Colonic mucosa (tissue), 4 donors: ENCODE results near the gene ZCCHC24. TPM values are rescaled to one million over a fixed set of nuclear protein-coding genes. Genes with fewer than 3 reads are reported as not detected.
A peak's percentile ranks its signal among the peaks of the same experiment; 100 is the strongest.

ENCODE experiments used
- DNase-seq: peaks from one replicate; pipeline ENCODE4 v3.0.0-alpha.2; 2020
- H3K27ac ChIP-seq: fragments of 200-600 bp; one replicate; pipeline ENCODE4 v1.8.0; 2021
- H3K27me3 ChIP-seq: fragments of 200-600 bp; one replicate; pipeline ENCODE4 v1.8.0; 2021
- H3K36me3 ChIP-seq: fragments of 200-600 bp; one replicate; pipeline ENCODE4 v1.8.0; 2021
- H3K4me1 ChIP-seq: fragments of 200-600 bp; one replicate; pipeline ENCODE4 v1.8.0; 2021; ENCODE audit warnings: mild to moderate bottlenecking
- H3K4me3 ChIP-seq: fragments of 200-600 bp; one replicate; pipeline ENCODE4 v1.8.0; 2021
- H3K9ac ChIP-seq, 2 donors: one replicate each; pipeline ENCODE4 v1.7.0; 2013; ENCODE audit warnings: control low read depth in 2 of 2, low read depth in 2 of 2, low read length in 2 of 2
- H3K9me3 ChIP-seq: fragments of 200-600 bp; one replicate; pipeline ENCODE4 v1.8.0; 2021
- intact Hi-C: fragments of 100-400 bp; cut with DNase I; formaldehyde crosslinking; loops from one replicate; pipeline ENCODE4 v1.14.1; 2022
- total RNA-seq, 2 donors: library from RNA; stranded (reverse); fragmentation: NEBNext Ultra II Directional in 1 of 2; extraction: Animal tissue kit (Norgen Biotek cat#: 25700) in 1 of 2; gene quantifications; one replicate each; pipeline ENCODE4 v1.2.1, GENCODE V29; 2021
- TF ChIP-seq, protein P1 (sequence below): fragments of 200-600 bp; IDR thresholded peaks from one replicate; pipeline ENCODE4 v1.8.0; 2022; ENCODE audit warnings: antibody characterized with exemption, mild to moderate bottlenecking
- donor health status: healthy.
- donor health status: DM: no; HTN: no; CAD: no.
- donor health status: DM: no; HTN: no; CAD: no.

The ZCCHC24 gene
- total RNA-seq, 2 donors from 2014 or later = 4.6 to 19.1 TPM

DNA sequence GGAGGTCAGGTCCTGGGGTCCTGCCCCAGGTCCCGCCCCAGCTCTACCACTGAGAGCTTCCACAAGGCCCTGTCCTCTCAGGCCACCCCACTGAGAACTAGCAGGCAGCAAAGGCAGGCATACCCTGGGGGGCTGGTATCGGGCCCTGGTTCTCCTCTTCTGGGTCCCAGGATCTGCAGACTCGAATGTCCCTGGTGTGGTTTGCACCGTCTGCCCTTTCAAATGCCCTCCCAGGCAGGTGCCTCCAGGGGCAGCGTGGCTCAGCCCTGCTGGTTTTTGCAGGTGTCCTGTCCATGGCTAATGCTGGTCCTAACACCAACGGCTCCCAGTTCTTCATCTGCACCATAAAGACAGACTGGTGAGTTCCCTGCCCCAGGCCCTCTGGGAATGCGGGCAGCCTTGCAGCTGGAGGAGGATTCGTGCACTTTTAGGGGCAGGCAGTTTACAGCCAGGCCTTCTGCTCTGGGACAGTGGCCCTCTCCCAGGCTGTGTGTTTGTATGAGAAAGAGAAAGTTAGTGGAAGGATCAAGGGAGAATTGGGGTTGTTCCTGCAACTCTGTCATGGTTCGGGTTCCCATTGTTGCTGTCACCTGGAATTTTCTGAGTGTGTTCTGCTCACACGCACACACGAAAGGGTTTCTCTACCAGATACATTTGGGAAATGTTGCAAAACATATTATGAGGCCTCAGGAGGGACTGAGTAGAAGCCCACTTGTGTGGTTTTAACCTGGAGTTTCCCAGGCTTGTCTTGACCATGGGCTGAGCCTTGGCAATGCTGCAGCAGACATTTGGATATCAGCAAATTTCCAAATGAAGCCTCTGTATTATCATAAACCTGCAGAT is 93.2 kb downstream of the ZCCHC24 start:
- Histone ChIP-seq H3K9me3 (no peaks in the 10 kb centered on the region), H3K27me3 (no peaks in the 10 kb centered on the region), H3K4me3 (no peak overlapping the region), H3K9ac (no peak overlapping the region), H3K36me3 (peaks cover 30% of the 10 kb centered on the region), H3K4me1 (peaks cover 12% of the 10 kb centered on the region), H3K27ac (no peak overlapping the region)
- no peak for DNase-seq
- intact Hi-C loops = no loop called here
- TF ChIP-seq, protein P1, sequence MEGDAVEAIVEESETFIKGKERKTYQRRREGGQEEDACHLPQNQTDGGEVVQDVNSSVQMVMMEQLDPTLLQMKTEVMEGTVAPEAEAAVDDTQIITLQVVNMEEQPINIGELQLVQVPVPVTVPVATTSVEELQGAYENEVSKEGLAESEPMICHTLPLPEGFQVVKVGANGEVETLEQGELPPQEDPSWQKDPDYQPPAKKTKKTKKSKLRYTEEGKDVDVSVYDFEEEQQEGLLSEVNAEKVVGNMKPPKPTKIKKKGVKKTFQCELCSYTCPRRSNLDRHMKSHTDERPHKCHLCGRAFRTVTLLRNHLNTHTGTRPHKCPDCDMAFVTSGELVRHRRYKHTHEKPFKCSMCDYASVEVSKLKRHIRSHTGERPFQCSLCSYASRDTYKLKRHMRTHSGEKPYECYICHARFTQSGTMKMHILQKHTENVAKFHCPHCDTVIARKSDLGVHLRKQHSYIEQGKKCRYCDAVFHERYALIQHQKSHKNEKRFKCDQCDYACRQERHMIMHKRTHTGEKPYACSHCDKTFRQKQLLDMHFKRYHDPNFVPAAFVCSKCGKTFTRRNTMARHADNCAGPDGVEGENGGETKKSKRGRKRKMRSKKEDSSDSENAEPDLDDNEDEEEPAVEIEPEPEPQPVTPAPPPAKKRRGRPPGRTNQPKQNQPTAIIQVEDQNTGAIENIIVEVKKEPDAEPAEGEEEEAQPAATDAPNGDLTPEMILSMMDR = no peak

DNA sequence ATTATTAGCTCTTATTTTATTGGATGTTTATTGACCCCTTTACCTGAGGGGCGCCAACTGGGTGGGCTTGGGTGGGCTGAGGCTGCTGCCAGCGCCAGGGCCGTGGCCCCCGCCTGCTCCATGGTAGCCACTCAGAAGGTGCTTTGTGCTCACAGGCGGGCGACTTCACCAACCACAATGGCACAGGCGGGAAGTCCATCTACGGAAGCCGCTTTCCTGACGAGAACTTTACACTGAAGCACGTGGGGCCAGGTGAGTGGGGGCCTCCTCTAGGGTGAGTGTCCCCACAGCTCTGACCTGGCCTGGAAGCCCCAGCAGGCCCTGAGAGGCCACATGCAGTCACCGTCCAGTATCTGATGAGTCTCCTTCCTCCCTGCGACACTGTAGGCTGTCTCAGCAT is 94.1 kb downstream of the ZCCHC24 start:
- no peak for DNase-seq
- Histone ChIP-seq H3K27me3 (no peaks in the 10 kb centered on the region), H3K36me3 (peaks cover 30% of the 10 kb centered on the region), H3K4me1 (peaks cover 12% of the 10 kb centered on the region), H3K27ac (no peak overlapping the region), H3K9me3 (no peaks in the 10 kb centered on the region), H3K9ac (no peak overlapping the region), H3K4me3 (no peak overlapping the region)
- intact Hi-C loops = no loop called here
- TF ChIP-seq, protein P1 = no peak

DNA sequence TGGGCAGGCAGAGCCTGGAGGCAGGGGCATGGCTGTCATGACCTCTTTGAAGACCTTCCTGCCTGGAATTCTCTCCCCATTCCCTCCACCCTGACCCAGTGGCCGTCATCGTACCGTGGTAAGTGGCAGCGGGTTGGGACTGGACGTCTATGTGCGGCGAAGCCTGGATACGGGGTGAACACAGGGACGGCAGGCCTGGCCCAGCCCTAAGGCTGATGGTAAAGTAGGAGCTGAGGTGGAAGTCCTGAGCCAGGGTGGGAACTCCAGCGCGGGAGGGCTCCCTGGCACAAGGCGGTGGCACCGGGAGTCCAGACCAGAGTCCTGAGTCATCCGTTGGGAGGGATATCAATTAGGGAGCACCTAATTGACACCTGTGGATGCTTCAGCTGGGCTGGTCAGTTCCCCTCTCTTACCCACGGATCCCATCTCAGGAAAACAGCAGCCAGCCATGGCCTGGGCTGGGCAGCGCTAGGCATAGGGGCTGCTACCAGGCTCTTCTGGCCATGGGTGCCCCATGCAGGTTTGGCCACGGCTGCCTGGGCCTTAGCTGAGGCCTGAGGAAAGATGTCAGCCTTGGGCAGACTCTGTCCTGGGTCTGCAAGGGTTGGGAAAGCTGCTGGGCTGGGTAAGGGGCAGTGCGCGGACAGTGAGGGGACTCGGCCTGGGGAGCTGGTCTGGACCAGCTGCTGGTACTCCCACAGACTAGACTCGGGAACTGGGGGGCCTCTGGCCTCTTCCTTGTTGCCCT is 94.8 kb downstream of the ZCCHC24 start:
- Histone ChIP-seq H3K4me1 (peaks cover 12% of the 10 kb centered on the region), H3K27me3 (no peaks in the 10 kb centered on the region), H3K9me3 (no peaks in the 10 kb centered on the region), H3K4me3 (no peak overlapping the region), H3K36me3 (peaks cover 30% of the 10 kb centered on the region), H3K27ac (no peak overlapping the region), H3K9ac (no peak overlapping the region)
- TF ChIP-seq, protein P1 = no peak
- DNase-seq = peak; percentile 16
- intact Hi-C loops = no loop called here

DNA sequence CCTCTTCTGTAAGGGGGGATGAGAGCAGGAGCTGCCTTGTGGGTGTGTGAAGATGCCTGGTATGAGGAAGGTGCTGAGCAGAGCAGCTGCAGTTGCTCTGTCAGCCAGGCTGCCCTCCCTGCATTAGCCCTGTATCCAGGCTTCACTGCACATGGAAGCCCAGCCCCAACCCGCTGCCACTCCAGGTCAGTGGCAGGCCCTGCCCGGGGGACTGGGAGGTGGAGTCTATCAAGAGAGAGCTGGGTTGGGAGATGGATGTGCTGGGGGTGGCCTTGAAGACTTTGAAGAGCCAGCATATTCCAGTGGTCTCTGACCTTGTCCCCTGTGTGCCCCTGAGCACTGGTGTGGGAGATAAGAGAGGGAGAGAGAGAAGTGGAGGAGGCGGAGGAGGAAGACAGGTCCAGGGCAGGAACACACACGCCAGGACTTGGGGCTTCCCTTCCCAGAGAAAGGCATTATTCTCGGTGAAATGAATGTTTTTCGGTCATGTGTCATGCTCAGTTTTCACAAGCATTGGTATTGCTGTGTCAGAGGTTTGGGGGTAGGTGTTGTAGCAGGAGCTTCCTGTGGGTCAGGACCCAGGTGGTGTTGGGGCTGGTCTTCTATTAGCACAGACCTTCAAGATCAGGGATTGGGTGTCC is 95.5 kb downstream of the ZCCHC24 start:
- Histone ChIP-seq H3K9ac (no peak overlapping the region), H3K4me1 (peaks cover 12% of the 10 kb centered on the region), H3K9me3 (no peaks in the 10 kb centered on the region), H3K4me3 (no peak overlapping the region), H3K27ac (no peak overlapping the region), H3K27me3 (no peaks in the 10 kb centered on the region), H3K36me3 (peaks cover 30% of the 10 kb centered on the region)
- TF ChIP-seq, protein P1 = no peak
- intact Hi-C loops = no loop called here
- peak; percentile 16 for DNase-seq

DNA sequence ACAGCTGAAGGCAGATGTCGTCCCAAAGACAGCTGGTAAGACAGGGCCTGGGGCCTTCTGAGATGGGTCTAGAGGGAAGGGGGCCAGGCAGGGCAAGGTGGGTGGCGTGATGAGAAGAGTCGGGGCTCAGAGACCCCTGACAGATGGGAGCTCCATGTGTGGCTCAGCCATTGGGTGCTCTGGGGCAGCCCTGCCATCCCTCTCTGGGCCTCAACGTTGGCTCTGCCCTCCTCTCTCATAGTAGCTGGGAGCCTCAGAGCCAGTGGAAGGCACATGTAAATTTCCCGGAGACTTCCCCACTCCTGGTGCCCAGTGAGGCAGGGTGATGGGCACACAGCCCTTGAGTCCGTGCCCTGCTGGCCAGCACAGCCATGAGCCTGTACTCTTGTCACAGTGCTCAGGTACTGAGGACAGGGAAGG is 96.3 kb downstream of the ZCCHC24 start:
- H3K27me3 ChIP-seq = no peaks in the 10 kb centered on the region
- intact Hi-C loops = no loop called here
- no peak overlapping the region for H3K4me3 ChIP-seq
- H3K9ac ChIP-seq = peak overlapping the region; percentile 75 to 92
- TF ChIP-seq, protein P1 = no peak
- DNase-seq = peak; percentile 18
- H3K27ac ChIP-seq = no peak overlapping the region
- peaks cover 12% of the 10 kb centered on the region for H3K4me1 ChIP-seq
- peaks cover 30% of the 10 kb centered on the region for H3K36me3 ChIP-seq
- no peaks in the 10 kb centered on the region for H3K9me3 ChIP-seq
